ENCODE data around the gene UNC5A. TPM values are rescaled to one million over a fixed set of nuclear protein-coding genes. Genes with fewer than 3 reads are reported as not detected.

Gene UNC5A
- total RNA-seq, 2 donors from 2014 or later, result not detected

DNA sequence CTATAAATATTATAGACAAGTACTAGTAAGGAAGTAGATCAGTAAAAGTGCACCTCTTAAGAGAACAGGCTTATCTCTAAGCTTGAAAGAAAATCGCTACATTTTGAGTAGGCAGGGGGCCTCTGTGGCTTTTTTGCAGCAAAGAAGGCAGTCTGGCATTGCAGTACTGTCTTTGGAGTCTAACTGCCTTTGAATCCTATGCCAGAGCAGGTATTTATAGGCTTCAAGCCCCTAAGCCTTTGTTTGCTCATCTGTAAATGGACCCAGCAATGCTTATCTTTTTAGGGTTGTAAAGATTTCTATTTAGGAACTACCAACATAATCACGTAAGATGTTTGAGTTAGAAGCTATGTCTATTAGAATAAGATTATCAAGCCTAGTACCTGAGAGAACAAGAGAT lies 112.5 kb downstream of the UNC5A start:
- Mint-ChIP-seq H3K27me3 (no peaks in the 10 kb centered on the region), H3K4me1 (ENCODE audit: low read depth in 2 of 2) (peaks cover 11 to 18% of the 10 kb centered on the region in 2 donors), H3K36me3 (peaks cover 16% of the 10 kb centered on the region), H3K4me3 (no peak overlapping the region), H3K9me3 (no peaks in the 10 kb centered on the region), H3K27ac (no peak overlapping the region)
- ATAC-seq, result no peak
- no peak for DNase-seq (ENCODE audit: low spot score)

DNA sequence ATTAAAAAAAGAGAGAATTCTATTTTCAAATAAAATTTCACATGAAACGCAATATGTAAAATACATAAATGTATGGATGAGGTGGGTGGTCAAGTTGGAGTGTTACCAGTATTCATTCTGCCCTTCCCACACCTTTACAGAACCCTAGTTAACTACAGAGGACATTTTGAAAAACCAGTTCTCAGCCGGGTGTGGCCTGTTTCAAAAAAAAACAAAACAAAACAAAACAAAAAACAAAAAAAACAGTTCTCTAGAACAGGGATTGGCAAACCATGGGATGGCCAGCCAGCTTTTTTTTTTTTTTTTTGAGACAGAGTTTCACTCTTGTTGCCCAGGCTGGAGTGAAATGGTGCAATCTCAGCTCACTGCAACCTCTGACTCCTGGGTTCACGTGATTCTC lies 117.2 kb downstream of the UNC5A start:
- no peak for DNase-seq (ENCODE audit: low spot score)
- no peak for ATAC-seq
- Mint-ChIP-seq H3K36me3 (no peaks in the 10 kb centered on the region), H3K27ac (no peak overlapping the region), H3K4me1 (ENCODE audit: low read depth in 2 of 2) (peaks cover 0 to 5% of the 10 kb centered on the region in 2 donors), H3K9me3 (no peaks in the 10 kb centered on the region), H3K4me3 (no peak overlapping the region), H3K27me3 (no peaks in the 10 kb centered on the region)

GRCh38 chr5:176929654-176930053 lies 119.3 kb downstream of the UNC5A start:
- Mint-ChIP-seq H3K36me3 (no peaks in the 10 kb centered on the region), H3K27me3 (no peaks in the 10 kb centered on the region), H3K27ac (no peak overlapping the region), H3K4me3 (no peak overlapping the region), H3K4me1 (ENCODE audit: low read depth in 2 of 2) (peaks cover 4 to 7% of the 10 kb centered on the region in 2 donors), H3K9me3 (no peaks in the 10 kb centered on the region)
- no peak for DNase-seq (ENCODE audit: low spot score)
- no peak for ATAC-seq

Other genes starting within 250 kb of the UNC5A start
- gene GPRIN1, start 200.4 kb upstream of the UNC5A start, total RNA-seq, result 1 to 10 TPM; 2.7 to 5.9 TPM
- gene SNCB, start 180.0 kb upstream of the UNC5A start, total RNA-seq, result not detected
- not detected for gene EIF4E1B, start 179.9 kb upstream of the UNC5A start, total RNA-seq
- 10 to 100 TPM; 48.9 to 67.6 TPM for gene TSPAN17, start 163.1 kb upstream of the UNC5A start, total RNA-seq
- 10 to 100 TPM in 1 of 2 donors, under 1 TPM in 1; 0.36 to 13.3 TPM for gene HK3, start 88.8 kb downstream of the UNC5A start, total RNA-seq
- gene UIMC1, start 196.2 kb downstream of the UNC5A start, total RNA-seq, result 10 to 100 TPM; 41.3 to 74.9 TPM
- gene ZNF346, start 212.1 kb downstream of the UNC5A start, total RNA-seq, result 10 to 100 TPM; 23.5 to 46.9 TPM

All from natural killer cell treated with Interleukin-12 subunit alpha and Interleukin-12 subunit beta and Interleukin-15 and Interleukin-18, amount 100 ng/mL, for 72 hours (primary cell).